MM.1S (cell line): Measurements from ENCODE around the gene CXorf66.

Experiments
- EZH2 ChIP-seq: fragments of 300-600 bp; sonication (generic); optimal IDR thresholded peaks from 2 replicates; pipeline ENCODE3; 2017; ENCODE audit warnings: low read depth, mild to moderate bottlenecking, antibody characterized with exemption, low read length, mixed read lengths
- EZH2phosphoT487 ChIP-seq: fragments of 300-600 bp; sonication (generic); IDR thresholded peaks from 2 replicates; pipeline ENCODE4 v1.6.1; 2018; ENCODE audit warnings: antibody characterized with exemption, low read length
- TF ChIP-seq, protein P1 (sequence below): fragments of 300-600 bp; sonication (generic); IDR thresholded peaks from 2 replicates; pipeline ENCODE4 v1.5.1; 2016; ENCODE audit warnings: antibody characterized with exemption, low read length, mixed read lengths

DNA sequence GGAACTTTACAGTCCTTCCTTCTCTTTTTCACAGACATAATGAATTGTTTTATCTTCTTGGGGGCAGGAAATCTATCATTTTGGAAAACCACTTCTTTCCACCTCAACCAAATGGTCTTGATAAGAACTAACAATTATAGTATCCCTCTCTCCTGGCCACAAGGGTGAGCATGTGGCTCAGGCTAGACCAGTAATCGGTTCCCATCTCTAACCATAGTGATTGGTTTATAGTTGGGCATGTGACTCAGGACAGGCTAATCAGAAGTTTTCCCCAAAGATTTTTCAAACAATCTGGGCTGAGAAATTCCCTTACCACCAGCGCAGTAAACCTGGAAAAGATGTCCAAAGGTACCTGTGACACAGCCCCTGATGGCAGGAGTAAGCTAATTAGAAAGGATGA lies 4.0 kb upstream of the CXorf66 start:
- TF ChIP-seq, protein P1, sequence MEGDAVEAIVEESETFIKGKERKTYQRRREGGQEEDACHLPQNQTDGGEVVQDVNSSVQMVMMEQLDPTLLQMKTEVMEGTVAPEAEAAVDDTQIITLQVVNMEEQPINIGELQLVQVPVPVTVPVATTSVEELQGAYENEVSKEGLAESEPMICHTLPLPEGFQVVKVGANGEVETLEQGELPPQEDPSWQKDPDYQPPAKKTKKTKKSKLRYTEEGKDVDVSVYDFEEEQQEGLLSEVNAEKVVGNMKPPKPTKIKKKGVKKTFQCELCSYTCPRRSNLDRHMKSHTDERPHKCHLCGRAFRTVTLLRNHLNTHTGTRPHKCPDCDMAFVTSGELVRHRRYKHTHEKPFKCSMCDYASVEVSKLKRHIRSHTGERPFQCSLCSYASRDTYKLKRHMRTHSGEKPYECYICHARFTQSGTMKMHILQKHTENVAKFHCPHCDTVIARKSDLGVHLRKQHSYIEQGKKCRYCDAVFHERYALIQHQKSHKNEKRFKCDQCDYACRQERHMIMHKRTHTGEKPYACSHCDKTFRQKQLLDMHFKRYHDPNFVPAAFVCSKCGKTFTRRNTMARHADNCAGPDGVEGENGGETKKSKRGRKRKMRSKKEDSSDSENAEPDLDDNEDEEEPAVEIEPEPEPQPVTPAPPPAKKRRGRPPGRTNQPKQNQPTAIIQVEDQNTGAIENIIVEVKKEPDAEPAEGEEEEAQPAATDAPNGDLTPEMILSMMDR: no peak
- TF ChIP-seq EZH2phosphoT487: no peak
- TF ChIP-seq EZH2: no peak
